HCT116 (cell line): ENCODE results near the gene ZNF346. TPM values are rescaled to one million over a fixed set of nuclear protein-coding genes. Genes with fewer than 3 reads are reported as not detected.

Experiments
- ATAC-seq: fragments of 200-7000 bp; cut with Tn5 transposase; 2 replicates; pipeline ENCODE4 v1.9.1; 2020; ENCODE audit warnings: mild to moderate bottlenecking, moderate library complexity
- BruUV-seq: library from RNA; stranded (reverse); fragments of 400-500 nt; replicated peaks from 2 replicates; lab custom pipeline; 2021; lab: Mats Ljungman, UMichigan
- CTCF ChIA-PET: fragments of 300-600 bp; sonication (Branson Sonifier 250); formaldehyde crosslinking; loops from one replicate; lab custom pipeline; 2021; ENCODE audit warnings: antibody characterized with exemption; lab: Charles Lee
- POLR2A ChIA-PET: fragments of 300-600, 350-600 bp; sonication (Branson Sonifier 250); formaldehyde crosslinking; loops from one replicate; lab custom pipeline; 2021; ENCODE audit warnings: antibody characterized with exemption; lab: Charles Lee
- RAD21 ChIA-PET, 2 experiments: fragments of 300-600 bp; sonication (Branson Sonifier 250); formaldehyde crosslinking; loops; one replicate each; lab custom pipeline; 2023; ENCODE audit warnings: low total read pairs in 2 of 2; ENCODE audit not compliant: uncharacterized antibody in 2 of 2, unreplicated experiment in 2 of 2, low non-redundant PET in 1 of 2; lab: Charles Lee
- DNase-seq: peaks from one replicate; pipeline ENCODE4 v3.0.0-alpha.2; 2010; ENCODE audit warnings: low read depth, low spot score
- H2AFZ ChIP-seq: fragments of 200-600 bp; shearing (Covaris generic), sonication (generic); 2 replicates; pipeline ENCODE4 v1.6.1; 2017; ENCODE audit warnings: low read depth, mixed run types, mixed read lengths, antibody characterized with exemption, low read length; ENCODE audit not compliant: poor library complexity, severe bottlenecking
- H3K27ac ChIP-seq: 2 replicates; pipeline ENCODE4 v1.5.1; 2012; ENCODE audit warnings: low read depth, low read length
- H3K27me3 ChIP-seq: fragments of 200-600 bp; sonication (generic); 2 replicates; pipeline ENCODE4 v1.6.1; 2016; ENCODE audit warnings: mixed run types, low read length, mixed read lengths; ENCODE audit not compliant: insufficient read depth
- H3K36me3 ChIP-seq, 2 experiments: fragments of 200-500 bp in 1 of 2; fragments of 200-600 bp in 1 of 2; sonication (Bioruptor generic) in 1 of 2; sonication (generic) in 1 of 2; 2 replicates each; pipeline versions ENCODE4 v1.5.1 to v1.6.1; 2014 to 2016; ENCODE audit warnings: low read length in 2 of 2, inconsistent platforms in 1 of 2, mixed read lengths in 1 of 2, mixed run types in 1 of 2; ENCODE audit not compliant: insufficient read depth in 2 of 2, control insufficient read depth in 1 of 2
- H3K4me1 ChIP-seq, 2 experiments: fragments of 200-600 bp in 1 of 2; sonication (generic) in 1 of 2; 2 replicates each; pipeline versions ENCODE4 v1.5.1 to v1.6.1; 2012 to 2017; ENCODE audit warnings: low read length in 2 of 2, inconsistent platforms in 1 of 2, mild to moderate bottlenecking in 1 of 2, mixed read lengths in 1 of 2, mixed run types in 1 of 2, moderate library complexity in 1 of 2; ENCODE audit not compliant: insufficient read depth in 2 of 2, control insufficient read depth in 1 of 2
- H3K4me2 ChIP-seq: fragments of 200-600 bp; sonication (generic); 2 replicates; pipeline ENCODE4 v1.6.1; 2017; ENCODE audit warnings: mixed run types, low read length, mixed read lengths
- H3K4me3 ChIP-seq, 2 experiments: fragments of 200-600 bp in 1 of 2; sonication (generic) in 1 of 2; replicated peaks in 1 of 2; 2 replicates each; pipeline ENCODE4 v1.5.1; 2011 to 2016; ENCODE audit warnings: low read length in 2 of 2, control low read depth in 1 of 2, low read depth in 1 of 2, mild to moderate bottlenecking in 1 of 2, mixed read lengths in 1 of 2, mixed run types in 1 of 2
- H3K79me2 ChIP-seq: fragments of 200-600 bp; sonication (generic); 2 replicates; pipeline ENCODE4 v1.6.1; 2017; ENCODE audit warnings: mild to moderate bottlenecking, mixed run types, low read length, moderate library complexity, mixed read lengths; ENCODE audit not compliant: insufficient read depth
- H3K9ac ChIP-seq: fragments of 200-600 bp; sonication (generic); 2 replicates; pipeline ENCODE4 v1.6.1; 2016; ENCODE audit warnings: low read length, mixed read lengths
- H3K9me2 ChIP-seq: fragments of 200-600 bp; sonication (generic), shearing (Covaris generic); 2 replicates; pipeline ENCODE4 v1.6.1; 2017; ENCODE audit warnings: mixed run types, mild to moderate bottlenecking, moderate library complexity; ENCODE audit not compliant: insufficient read depth
- H3K9me3 ChIP-seq, 2 experiments: fragments of 200-500 bp in 1 of 2; fragments of 200-600 bp in 1 of 2; sonication (Bioruptor generic) in 1 of 2; sonication (generic) in 1 of 2; 2 replicates each; pipeline ENCODE4 v1.6.1; 2014 to 2017; ENCODE audit warnings: low read length in 2 of 2, mixed read lengths in 2 of 2, inconsistent platforms in 1 of 2, low read depth in 1 of 2, mild to moderate bottlenecking in 1 of 2, mixed run types in 1 of 2, moderate library complexity in 1 of 2; ENCODE audit not compliant: control insufficient read depth in 1 of 2, insufficient read depth in 1 of 2
- H4K20me1 ChIP-seq: fragments of 200-600 bp; sonication (generic), shearing (Covaris generic); 2 replicates; pipeline ENCODE4 v1.6.1; 2017; ENCODE audit warnings: mixed run types, mild to moderate bottlenecking, moderate library complexity; ENCODE audit not compliant: insufficient read depth
- ATF3 ChIP-seq: IDR thresholded peaks from 2 replicates; pipeline ENCODE4 v1.6.1; 2012
- CEBPB ChIP-seq: IDR thresholded peaks from 2 replicates; pipeline ENCODE4 v1.6.1; 2012; ENCODE audit warnings: low read depth
- EGR1 ChIP-seq: IDR thresholded peaks from 2 replicates; pipeline ENCODE4 v1.6.1; 2012; ENCODE audit warnings: low read depth
- ELF1 ChIP-seq: IDR thresholded peaks from 2 replicates; pipeline ENCODE4 v1.6.1; 2012; ENCODE audit warnings: low read depth, borderline replicate concordance
- EZH2 ChIP-seq: fragments of 200-600 bp; sonication (generic); IDR thresholded peaks from 2 replicates; pipeline ENCODE4 v1.6.1; 2017; ENCODE audit warnings: antibody characterized with exemption, mixed run types
- EZH2phosphoT487 ChIP-seq: fragments of 200-600 bp; IDR thresholded peaks from 2 replicates; pipeline ENCODE4 v1.6.1; 2018; ENCODE audit warnings: antibody characterized with exemption, borderline replicate concordance
- POLR2A ChIP-seq: IDR thresholded peaks from 2 replicates; pipeline ENCODE4 v1.7.0; 2011; ENCODE audit warnings: borderline replicate concordance; ENCODE audit not compliant: insufficient read depth, insufficient read length; ENCODE audit errors: extremely low read depth
- RAD21 ChIP-seq: IDR thresholded peaks from 2 replicates; pipeline ENCODE4 v1.6.1; 2012; ENCODE audit warnings: low read depth, mild to moderate bottlenecking
- REST ChIP-seq: IDR thresholded peaks from 2 replicates; pipeline ENCODE4 v1.6.1; 2012; ENCODE audit warnings: low read depth
- SIN3A ChIP-seq: IDR thresholded peaks from 2 replicates; pipeline ENCODE4 v1.6.1; 2012; ENCODE audit warnings: low read depth
- SRF ChIP-seq: IDR thresholded peaks from 2 replicates; pipeline ENCODE4 v1.6.1; 2012; ENCODE audit warnings: low read depth
- YY1 ChIP-seq: IDR thresholded peaks from 2 replicates; pipeline ENCODE4 v1.6.1; 2011; ENCODE audit warnings: low read length, low read depth, moderate library complexity, mild to moderate bottlenecking; ENCODE audit not compliant: insufficient replicate concordance; ENCODE audit errors: extremely low read depth
- ZFX ChIP-seq: fragments of 450-650 bp; IDR thresholded peaks from 2 replicates; pipeline ENCODE4 v1.6.1; 2017
- ZNF274 ChIP-seq: fragments of 200-500 bp; sonication (Bioruptor generic); IDR thresholded peaks from 2 replicates; pipeline ENCODE4 v1.6.1; 2014; ENCODE audit warnings: mild to moderate bottlenecking, low read depth, low read length, inconsistent platforms
- intact Hi-C: fragments of 100-400 bp; cut with micrococcal nuclease; formaldehyde crosslinking; loops from 2 replicates; pipeline ENCODE4 v1.10.0; 2022
- total RNA-seq: library from RNA; stranded (reverse); gene quantifications from one replicate; pipeline ENCODE4 v1.2.1, GENCODE V29; 2021; ENCODE audit not compliant: unreplicated experiment
- TF ChIP-seq, protein P1 (sequence below): IDR thresholded peaks from 2 replicates; pipeline ENCODE4 v1.6.1; 2012
- TF ChIP-seq, protein P2 (sequence below): IDR thresholded peaks from 2 replicates; pipeline ENCODE4 v1.6.1; 2011; ENCODE audit warnings: mild to moderate bottlenecking, low read length, moderate library complexity; ENCODE audit not compliant: insufficient replicate concordance; ENCODE audit errors: extremely low read depth

The ZNF346 gene
- total RNA-seq, 1 experiment from 2014 or later = 13.7 TPM

GRCh38 chr5:177097016-177097985, 74.8 kb downstream of the ZNF346 start (continued):
- TF ChIP-seq, protein P1, sequence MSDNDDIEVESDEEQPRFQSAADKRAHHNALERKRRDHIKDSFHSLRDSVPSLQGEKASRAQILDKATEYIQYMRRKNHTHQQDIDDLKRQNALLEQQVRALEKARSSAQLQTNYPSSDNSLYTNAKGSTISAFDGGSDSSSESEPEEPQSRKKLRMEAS = no peak

GRCh38 chr5:177098120-177098469, 75.6 kb downstream of the ZNF346 start:
- ChIA-PET RAD21 (no interaction called here), POLR2A (no interaction called here), CTCF (no interaction called here)
- Histone ChIP-seq H3K9ac (no peak overlapping the region), H3K27me3 (no peaks in the 10 kb centered on the region), H3K36me3 (peaks cover 0 to 4% of the 10 kb centered on the region in 2 experiments; a peak in 1 of 4 replicates), H3K79me2 (no peaks in the 10 kb centered on the region), H2AFZ (no peak overlapping the region), H3K4me3 (no peak overlapping the region), H3K4me2 (no peak overlapping the region), H3K9me2 (no peaks in the 10 kb centered on the region), H3K27ac (no peak overlapping the region), H3K4me1 (peaks cover 0 to 6% of the 10 kb centered on the region in 2 experiments; a peak in 1 of 4 replicates), H3K9me3 (no peaks in the 10 kb centered on the region), H4K20me1 (no peaks in the 10 kb centered on the region)
- ATAC-seq (no peak), DNase-seq (no peak)
- no TSS peak for BruUV-seq
- intact Hi-C loops = no loop called here
- no peak for TF ChIP-seq REST
- TF ChIP-seq EGR1 = no peak
- TF ChIP-seq SIN3A = no peak
- TF ChIP-seq SRF = no peak
- TF ChIP-seq EZH2 = no peak
- TF ChIP-seq ZFX = no peak
- TF ChIP-seq ATF3 = no peak
- TF ChIP-seq ZNF274 = no peak
- no peak for TF ChIP-seq POLR2A
- TF ChIP-seq ELF1 = no peak
- TF ChIP-seq CEBPB = no peak
- no peak for TF ChIP-seq EZH2phosphoT487
- TF ChIP-seq RAD21 = no peak
- TF ChIP-seq YY1 = no peak
- TF ChIP-seq, protein P1 = no peak
- TF ChIP-seq, protein P2, sequence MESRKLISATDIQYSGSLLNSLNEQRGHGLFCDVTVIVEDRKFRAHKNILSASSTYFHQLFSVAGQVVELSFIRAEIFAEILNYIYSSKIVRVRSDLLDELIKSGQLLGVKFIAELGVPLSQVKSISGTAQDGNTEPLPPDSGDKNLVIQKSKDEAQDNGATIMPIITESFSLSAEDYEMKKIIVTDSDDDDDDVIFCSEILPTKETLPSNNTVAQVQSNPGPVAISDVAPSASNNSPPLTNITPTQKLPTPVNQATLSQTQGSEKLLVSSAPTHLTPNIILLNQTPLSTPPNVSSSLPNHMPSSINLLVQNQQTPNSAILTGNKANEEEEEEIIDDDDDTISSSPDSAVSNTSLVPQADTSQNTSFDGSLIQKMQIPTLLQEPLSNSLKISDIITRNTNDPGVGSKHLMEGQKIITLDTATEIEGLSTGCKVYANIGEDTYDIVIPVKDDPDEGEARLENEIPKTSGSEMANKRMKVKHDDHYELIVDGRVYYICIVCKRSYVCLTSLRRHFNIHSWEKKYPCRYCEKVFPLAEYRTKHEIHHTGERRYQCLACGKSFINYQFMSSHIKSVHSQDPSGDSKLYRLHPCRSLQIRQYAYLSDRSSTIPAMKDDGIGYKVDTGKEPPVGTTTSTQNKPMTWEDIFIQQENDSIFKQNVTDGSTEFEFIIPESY = no peak
